Stimulated activated CD8-positive, alpha-beta memory T cell treated with anti-CD3 and anti-CD28 coated beads, Interleukin-4, amount 100 ng/mL, for 24 hours (primary cell): ENCODE data around the gene C5orf58.

Experiments
- DNase-seq: peaks from one replicate; pipeline ENCODE4 v3.0.0-alpha.2; 2020; ENCODE audit warnings: low read depth

The C5orf58 gene

GRCh38 chr5:170283296-170283695 is 50.5 kb downstream of the C5orf58 start:
- DNase-seq = no peak

DNA sequence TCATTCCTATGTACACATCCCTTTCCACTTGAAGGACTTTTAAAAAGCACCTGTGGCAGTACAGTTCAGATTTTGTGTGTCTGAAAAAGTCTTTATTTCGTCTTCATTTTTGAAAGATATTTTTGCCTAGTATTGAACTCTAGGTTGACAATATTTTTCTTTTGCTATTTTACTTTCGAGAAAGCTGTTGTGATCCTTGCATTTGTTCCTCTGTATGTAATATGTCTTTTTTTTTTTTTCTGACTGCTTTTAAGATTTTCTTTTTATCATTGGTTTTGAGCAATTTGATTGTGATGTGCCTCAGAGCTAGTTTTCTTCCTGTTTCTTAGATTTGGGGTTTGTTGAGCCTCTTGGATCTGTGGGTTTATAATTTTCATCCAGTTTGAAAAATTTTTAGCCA is 51.4 kb downstream of the C5orf58 start:
- DNase-seq = no peak

GRCh38 chr5:170285181-170285580 is 52.4 kb downstream of the C5orf58 start:
- DNase-seq = no peak

- DNase-seq = no peak
Observed at GRCh38 chr5:170286386-170286925, 53.7 kb downstream of the C5orf58 start.

- DNase-seq = no peak
Observed at GRCh38 chr5:170287532-170287931, 54.7 kb downstream of the C5orf58 start.

- no peak for DNase-seq
Observed at GRCh38 chr5:170288151-170288550, 55.4 kb downstream of the C5orf58 start.

GRCh38 chr5:170288551-170288950 is 55.8 kb downstream of the C5orf58 start:
- no peak for DNase-seq

DNA sequence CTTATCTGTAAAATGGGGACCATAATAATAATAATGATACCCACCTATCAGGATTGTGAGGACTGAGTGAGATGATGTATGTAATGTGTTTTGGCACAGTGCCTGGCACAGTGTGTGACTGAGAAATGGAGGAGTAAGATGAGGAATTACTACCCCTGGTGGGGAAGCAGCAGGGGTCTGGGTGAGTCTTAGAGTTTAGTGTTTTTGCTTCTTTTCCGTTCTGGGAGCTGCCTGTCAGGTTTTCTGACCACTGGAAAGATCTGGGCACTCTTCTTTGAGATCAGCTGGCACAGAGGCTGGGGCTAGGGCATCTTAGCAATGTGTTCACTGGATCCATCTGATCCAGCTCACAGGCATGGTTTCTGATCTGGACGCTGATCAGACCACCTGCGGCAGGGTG is 56.3 kb downstream of the C5orf58 start:
- no peak for DNase-seq

- DNase-seq = no peak
Observed at GRCh38 chr5:170289764-170290163, 57.0 kb downstream of the C5orf58 start.

DNA sequence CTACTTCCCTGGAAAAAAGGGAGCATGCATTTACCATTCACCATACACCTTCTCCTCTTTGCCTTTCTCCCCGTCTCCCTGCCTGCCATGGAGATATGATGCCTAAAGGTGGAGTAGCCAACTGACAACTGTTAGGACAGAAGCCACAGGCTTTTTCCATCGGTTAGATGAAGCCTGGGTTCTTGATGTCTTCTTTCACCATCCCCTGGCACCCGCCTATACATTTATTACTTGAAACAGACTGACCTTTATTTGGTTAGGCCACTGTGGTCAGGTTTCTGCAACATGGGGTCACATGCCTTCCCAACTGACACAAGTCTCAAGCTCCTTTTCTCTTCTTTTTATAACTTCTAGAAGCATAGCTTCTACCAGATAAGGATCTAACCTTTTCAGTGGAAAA is 57.7 kb downstream of the C5orf58 start:
- DNase-seq = no peak

DNA sequence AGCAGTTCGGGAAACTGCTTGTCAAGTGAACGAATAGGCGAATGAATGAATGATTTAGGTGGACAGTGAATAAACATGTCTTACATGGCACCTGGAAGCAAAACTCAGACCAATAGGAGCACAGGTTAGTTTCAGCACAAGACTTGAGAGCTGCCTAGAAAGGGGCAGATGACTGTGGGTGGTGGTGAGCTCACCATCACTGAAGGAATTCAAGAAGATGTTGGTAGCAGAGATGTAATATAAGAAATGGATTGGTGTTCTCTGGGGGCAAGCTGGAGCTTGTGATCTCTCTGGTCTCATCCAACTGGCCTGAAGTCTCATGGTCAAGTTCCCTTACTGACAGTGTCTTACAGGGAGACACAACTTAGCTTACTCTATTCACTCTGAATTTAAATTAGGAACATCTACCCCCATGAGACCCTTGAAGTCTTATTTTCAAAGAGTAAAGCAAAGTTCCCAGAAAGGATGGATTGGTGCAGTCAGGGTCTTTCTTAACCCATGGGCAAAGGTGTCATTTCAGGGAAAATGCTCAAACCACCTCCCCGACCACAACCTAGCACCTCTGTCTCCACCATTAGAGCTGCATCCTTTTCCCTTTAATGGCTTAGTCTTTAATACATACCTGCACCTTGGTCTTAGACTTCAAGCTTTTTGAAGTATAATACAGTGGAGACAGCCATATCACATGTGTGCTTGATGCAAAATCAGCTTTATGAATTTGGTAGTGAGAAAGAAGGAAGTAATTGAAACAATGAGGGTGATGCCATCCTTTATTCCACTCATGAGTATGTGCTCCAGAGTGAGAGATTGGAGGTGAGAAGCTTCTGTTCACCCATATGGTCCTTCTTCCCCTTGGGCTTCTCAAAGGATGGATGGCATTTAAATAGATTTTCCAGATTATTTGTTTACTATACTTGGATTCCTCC is 59.7 kb downstream of the C5orf58 start:
- DNase-seq = no peak

GRCh38 chr5:170293273-170293672 is 60.5 kb downstream of the C5orf58 start:
- peak; percentile 55 for DNase-seq

GRCh38 chr5:170294057-170294456 is 61.3 kb downstream of the C5orf58 start:
- no peak for DNase-seq

DNA sequence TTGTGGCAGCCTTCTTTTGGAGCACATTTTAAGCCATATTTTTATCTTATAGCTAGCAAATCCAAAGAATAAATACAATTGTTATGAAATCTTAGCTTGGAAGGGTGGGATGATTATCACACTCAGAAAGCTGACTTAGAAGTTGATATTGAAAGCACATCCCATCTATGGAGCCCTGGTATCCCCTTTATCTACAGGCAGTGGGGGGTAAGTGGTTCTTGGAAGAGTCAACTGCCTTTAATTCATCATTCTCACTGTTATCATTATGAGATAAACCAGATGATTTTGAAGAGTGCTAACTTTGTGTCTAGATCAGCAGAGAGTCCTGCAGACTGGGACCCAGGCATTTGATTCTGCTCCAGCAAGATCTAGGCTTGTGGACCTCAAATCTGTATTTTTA is 61.8 kb downstream of the C5orf58 start:
- DNase-seq = no peak
